Keratinocyte (primary cell): ENCODE data around the gene ZNF761.

Source experiments
- EZH2 ChIP-seq: IDR thresholded peaks from one replicate; pipeline ENCODE4 v1.6.1; 2012; ENCODE audit warnings: inconsistent platforms, mild to moderate bottlenecking, low read length, moderate library complexity
- TF ChIP-seq, protein P1 (sequence below), 3 experiments: IDR thresholded peaks in 1 of 3; conservative IDR thresholded peaks in 1 of 3; optimal IDR thresholded peaks in 1 of 3; 2 replicates in 2 of 3; 3 replicates in 1 of 3; pipeline versions ENCODE3 to v1.5.1; 2011; ENCODE audit warnings: low read length in 3 of 3, mild to moderate bottlenecking in 3 of 3, moderate library complexity in 2 of 3, control low read depth in 1 of 3, inconsistent platforms in 1 of 3; ENCODE audit not compliant: insufficient read depth in 2 of 3; ENCODE audit errors: extremely low read depth in 1 of 3

DNA sequence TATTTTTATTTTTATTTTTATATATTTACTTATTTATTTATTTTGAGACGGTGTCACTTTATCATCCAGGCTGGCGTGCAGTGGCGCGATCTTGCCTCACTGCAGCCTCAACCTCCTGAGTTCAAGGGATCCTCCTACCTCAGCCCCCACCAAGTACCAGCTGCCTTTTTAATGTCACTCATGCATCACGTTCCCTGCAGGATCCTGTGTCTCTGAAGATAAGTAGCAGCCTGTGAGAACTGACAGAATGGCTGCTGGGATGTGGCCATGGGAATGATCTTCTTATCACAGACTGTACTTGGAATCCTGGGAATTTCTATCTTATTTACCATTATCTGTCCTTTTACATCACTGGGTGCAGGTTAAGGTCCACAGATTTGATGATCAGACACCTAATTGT lies 9.2 kb upstream of the ZNF761 start:
- TF ChIP-seq, protein P1, sequence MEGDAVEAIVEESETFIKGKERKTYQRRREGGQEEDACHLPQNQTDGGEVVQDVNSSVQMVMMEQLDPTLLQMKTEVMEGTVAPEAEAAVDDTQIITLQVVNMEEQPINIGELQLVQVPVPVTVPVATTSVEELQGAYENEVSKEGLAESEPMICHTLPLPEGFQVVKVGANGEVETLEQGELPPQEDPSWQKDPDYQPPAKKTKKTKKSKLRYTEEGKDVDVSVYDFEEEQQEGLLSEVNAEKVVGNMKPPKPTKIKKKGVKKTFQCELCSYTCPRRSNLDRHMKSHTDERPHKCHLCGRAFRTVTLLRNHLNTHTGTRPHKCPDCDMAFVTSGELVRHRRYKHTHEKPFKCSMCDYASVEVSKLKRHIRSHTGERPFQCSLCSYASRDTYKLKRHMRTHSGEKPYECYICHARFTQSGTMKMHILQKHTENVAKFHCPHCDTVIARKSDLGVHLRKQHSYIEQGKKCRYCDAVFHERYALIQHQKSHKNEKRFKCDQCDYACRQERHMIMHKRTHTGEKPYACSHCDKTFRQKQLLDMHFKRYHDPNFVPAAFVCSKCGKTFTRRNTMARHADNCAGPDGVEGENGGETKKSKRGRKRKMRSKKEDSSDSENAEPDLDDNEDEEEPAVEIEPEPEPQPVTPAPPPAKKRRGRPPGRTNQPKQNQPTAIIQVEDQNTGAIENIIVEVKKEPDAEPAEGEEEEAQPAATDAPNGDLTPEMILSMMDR (optimal IDR thresholded peaks at IDR 0.05 in 1 of 3, IDR thresholded peaks at IDR 0.05 in 1 of 3, conservative IDR thresholded peaks at IDR 0.05 in 1 of 3; ENCODE audit: extremely low read depth in 1 of 3, insufficient read depth in 2 of 3, low read length in 3 of 3): no peak
- no peak for TF ChIP-seq EZH2
